Fibroblast of peridontal ligament (primary cell): ENCODE measurements around the gene ADAMTSL4.
"Not testable (repeated sequence)": the region's sequence is repeated elsewhere in the genome, so short reads cannot be mapped to it uniquely, and the experiment has no call there.

Experiments
- DNase-seq: peaks from one replicate; pipeline ENCODE4 v3.0.0-alpha.2; 2010; ENCODE audit errors: extremely low read depth

ADAMTSL4 gene

DNA sequence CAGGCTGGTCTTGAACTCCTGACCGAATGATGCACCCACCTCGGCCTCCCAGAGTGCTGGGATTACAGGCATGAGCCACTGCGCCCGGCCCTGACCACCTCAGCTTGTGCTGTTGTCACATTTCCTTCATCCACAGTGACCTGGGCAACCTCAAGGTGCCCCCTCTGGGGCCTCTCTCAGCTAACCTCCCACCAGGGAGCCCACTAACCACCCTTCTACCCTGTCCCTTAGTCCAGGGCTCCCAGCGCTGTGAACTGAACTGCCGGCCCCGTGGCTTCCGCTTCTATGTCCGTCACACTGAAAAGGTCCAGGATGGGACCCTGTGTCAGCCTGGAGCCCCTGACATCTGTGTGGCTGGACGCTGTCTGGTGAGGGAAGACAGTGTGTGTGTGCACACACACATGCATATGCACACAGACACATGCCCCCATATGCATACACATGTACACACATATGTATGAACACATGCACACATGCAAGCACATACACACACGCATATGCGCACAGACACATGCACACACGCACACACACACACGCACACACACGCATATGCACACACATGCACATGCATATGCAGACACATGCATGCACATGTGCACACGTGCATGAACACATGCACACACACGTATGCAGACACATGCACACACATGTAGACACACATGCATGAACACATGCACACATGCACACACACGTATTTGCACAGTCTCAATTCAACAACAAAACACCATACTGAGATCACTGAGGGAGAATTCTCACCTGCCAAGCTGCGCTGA lies 6.2 kb downstream of the ADAMTSL4 start:
- DNase-seq = no peak

- DNase-seq = no peak
These were observed 7.0 kb downstream of the ADAMTSL4 start for GRCh38 chr1:150555971-150556865.

DNA sequence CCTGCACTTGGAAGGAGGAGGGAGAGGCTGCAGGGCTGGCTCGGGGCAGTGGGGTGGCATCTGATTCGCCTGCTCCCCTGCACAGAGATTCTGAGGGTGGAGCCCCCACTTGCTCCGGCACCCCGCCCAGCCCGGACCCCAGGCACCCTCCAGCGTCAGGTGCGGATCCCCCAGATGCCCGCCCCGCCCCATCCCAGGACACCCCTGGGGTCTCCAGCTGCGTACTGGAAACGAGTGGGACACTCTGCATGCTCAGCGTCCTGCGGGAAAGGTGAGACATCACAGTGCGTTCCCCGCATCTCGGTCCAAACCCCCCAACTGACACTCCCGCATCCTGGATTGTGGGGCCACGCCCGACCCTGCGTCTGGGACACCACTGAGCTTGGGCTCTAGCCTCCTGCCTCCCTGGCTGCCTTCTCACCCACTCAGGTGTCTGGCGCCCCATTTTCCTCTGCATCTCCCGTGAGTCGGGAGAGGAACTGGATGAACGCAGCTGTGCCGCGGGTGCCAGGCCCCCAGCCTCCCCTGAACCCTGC lies 7.9 kb downstream of the ADAMTSL4 start:
- DNase-seq = no peak

DNA sequence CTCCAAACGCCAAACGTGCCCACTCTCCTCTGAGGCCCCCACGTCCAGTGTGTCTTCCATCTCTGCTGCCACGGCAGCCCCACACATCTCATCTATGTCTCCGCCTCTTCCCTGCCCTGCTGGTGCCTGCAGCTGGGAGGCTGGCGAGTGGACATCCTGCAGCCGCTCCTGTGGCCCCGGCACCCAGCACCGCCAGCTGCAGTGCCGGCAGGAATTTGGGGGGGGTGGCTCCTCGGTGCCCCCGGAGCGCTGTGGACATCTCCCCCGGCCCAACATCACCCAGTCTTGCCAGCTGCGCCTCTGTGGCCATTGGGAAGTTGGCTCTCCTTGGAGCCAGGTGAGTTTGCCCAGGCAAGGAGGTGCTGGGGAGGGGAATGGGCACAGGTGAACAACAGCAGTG lies 8.6 kb downstream of the ADAMTSL4 start:
- DNase-seq = no peak

DNA sequence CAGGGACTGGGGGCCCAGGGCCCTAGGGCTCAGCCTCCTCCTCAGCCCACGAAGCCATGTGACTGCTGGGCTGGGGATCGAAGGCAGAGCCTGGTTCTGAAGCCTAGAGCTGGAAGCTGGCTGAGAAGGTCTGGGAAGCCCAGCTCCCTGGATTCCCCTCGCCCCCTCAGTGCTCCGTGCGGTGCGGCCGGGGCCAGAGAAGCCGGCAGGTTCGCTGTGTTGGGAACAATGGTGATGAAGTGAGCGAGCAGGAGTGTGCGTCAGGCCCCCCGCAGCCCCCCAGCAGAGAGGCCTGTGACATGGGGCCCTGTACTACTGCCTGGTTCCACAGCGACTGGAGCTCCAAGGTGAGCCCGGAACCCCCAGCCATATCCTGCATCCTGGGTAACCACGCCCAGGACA lies 9.1 kb downstream of the ADAMTSL4 start:
- no peak for DNase-seq

DNA sequence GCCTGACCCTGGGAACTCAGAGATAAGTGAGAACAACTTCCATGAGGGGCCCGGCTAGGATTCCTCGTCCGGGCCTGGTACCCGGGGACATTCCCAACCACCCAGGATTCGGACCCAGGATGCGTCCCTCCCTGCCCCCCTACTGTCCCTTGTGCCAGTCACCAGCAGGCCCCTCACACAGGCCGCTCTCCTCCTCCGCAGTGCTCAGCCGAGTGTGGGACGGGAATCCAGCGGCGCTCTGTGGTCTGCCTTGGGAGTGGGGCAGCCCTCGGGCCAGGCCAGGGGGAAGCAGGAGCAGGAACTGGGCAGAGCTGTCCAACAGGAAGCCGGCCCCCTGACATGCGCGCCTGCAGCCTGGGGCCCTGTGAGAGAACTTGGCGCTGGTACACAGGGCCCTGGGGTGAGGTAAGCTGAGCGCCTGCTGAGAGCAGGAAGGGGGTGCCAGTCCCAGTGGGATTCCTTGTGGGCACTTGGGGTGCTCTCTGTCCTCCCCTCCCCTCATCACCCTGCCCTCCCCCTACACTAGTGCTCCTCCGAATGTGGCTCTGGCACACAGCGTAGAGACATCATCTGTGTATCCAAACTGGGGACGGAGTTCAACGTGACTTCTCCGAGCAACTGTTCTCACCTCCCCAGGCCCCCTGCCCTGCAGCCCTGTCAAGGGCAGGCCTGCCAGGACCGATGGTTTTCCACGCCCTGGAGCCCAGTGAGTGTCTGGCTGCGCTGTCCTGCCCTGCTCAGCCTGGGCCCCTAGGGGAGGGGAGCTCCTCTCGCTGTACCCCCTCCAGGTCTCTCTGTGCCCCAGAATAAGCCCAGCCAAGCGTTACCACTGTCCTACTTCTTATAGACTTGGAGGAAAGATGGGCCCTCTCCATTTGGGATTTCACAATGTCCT lies 9.8 kb downstream of the ADAMTSL4 start:
- no peak for DNase-seq

DNA sequence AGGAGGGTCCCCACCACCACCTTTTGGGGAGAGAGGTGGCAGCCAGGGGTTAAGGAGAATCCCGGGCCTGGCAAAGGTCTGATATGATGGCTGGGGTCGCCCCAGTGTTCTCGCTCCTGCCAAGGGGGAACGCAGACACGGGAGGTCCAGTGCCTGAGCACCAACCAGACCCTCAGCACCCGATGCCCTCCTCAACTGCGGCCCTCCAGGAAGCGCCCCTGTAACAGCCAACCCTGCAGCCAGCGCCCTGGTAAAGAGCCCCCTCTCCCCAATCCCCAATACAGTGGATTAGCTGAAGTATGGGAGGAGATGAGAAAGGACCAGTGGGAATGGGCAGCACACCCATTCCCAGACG lies 10.4 kb downstream of the ADAMTSL4 start:
- DNase-seq = no peak

GRCh38 chr1:150560011-150560438 lies 10.8 kb downstream of the ADAMTSL4 start:
- no peak for DNase-seq

DNA sequence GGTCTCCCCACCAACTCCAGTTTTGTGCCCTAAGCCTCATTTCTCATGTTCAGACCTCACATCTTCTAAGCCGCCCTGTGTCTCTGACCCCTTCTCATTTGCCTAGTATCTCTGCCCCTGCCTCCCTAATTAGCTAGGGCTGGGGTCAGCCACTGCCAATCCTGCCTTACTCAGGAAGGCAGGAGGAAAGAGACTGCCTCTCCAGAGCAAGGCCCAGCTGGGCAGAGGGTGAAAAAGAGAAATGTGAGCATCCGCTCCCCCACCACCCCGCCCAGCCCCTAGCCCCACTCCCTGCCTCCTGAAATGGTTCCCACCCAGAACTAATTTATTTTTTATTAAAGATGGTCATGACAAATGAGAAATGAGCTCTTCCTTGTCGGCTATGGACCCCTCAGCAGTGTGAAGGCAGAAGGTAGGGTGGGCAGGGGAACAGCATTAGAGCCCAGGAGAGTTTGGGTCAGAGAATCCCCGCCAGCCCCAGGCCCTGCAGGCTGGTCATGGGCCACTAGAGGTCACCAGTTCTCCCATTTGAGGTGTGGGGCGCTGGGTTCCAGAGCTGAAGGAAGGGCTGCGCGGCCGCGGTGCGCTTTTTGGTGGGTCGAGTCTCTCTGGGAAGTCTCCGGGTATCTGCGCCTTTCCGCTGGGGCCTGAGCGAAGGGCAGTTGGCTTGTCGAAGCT lies 11.5 kb downstream of the ADAMTSL4 start:
- peak; percentile 87 for DNase-seq

DNA sequence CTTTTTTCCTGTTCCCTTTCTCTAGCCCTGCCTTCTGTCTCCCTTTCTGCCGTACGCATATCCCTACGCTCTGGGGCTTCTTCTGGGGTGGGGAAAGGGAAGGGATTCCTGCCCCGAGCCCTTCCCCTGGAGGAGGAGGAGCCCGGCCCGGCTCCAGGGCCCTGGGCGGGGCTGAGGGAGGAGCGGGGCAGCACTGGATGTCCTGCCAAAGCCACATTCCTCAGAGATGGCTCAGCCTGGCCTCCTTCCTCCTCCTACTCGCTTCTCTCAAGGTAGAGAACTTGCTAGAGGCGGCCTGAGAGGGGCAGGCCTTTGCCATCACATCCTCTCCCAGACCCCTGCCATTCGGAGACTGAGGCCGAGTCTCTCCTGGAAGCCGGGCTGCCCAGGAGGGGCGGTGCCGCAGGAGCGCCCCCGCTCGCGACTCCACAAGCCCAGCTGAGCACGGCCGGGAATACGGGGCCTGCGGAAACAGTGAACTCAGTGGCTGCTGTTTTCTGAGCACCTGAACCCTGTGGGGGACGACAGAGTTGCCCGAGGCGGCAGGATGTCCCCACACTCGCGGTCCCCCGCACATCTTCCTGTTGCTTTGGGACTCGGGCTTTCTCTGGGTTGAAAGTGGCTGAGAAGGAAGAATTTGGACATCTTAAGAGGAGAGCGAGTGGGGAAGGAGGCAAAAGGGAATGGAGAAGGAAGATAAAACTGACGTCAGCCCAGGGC lies 12.2 kb downstream of the ADAMTSL4 start:
- peak; percentile 99 for DNase-seq

GRCh38 chr1:150561974-150562445 lies 12.8 kb downstream of the ADAMTSL4 start:
- peak; percentile 93 for DNase-seq

GRCh38 chr1:150562446-150563339 lies 13.5 kb downstream of the ADAMTSL4 start:
- DNase-seq = no peak

- no peak for DNase-seq
These were observed 14.3 kb downstream of the ADAMTSL4 start for GRCh38 chr1:150563340-150564038.

DNA sequence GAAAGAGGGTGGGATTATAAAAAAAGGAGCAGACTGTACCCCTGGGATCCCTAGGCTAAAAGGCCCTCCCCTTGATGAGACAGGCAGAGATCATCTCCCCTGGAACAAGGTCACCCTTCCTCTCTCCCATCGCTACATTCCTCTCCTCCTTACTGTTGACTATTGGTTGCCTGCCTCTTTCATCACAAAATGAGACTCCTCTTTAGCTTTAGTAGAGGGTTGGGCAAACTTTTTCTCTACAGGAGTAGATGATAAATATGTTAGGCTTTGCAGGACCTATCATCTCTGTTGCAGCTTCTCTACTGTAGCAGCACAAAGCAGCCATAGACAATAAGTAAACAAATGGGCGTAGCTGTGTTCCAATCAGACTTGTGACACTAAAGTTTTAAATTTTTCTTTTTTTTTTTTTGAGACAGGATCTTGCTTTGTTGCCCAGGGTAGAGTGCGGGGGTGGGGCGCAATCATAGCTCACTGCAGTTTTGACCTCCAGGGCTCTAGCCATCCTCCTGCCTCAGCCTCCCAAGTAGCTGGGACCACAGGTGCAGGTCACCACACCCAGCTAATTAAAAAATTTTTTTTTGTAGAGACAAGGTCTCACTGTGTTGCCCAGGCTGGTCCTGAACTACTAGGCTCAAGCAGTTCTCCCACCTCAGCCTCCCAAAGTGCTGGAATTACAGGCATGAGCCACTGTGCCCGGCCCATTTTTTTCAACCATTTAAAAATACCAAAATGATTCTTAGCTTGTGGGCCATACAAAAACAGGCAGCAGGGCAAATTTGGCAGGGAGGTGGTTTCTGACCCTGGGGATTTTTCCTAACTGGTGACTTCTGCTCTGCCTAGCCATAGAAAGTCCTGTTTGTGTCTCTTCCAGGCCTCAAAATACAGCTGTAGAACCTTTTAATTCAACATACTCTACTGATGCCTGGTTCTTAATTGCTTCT lies 15.1 kb downstream of the ADAMTSL4 start:
- DNase-seq = peak; percentile 59

DNA sequence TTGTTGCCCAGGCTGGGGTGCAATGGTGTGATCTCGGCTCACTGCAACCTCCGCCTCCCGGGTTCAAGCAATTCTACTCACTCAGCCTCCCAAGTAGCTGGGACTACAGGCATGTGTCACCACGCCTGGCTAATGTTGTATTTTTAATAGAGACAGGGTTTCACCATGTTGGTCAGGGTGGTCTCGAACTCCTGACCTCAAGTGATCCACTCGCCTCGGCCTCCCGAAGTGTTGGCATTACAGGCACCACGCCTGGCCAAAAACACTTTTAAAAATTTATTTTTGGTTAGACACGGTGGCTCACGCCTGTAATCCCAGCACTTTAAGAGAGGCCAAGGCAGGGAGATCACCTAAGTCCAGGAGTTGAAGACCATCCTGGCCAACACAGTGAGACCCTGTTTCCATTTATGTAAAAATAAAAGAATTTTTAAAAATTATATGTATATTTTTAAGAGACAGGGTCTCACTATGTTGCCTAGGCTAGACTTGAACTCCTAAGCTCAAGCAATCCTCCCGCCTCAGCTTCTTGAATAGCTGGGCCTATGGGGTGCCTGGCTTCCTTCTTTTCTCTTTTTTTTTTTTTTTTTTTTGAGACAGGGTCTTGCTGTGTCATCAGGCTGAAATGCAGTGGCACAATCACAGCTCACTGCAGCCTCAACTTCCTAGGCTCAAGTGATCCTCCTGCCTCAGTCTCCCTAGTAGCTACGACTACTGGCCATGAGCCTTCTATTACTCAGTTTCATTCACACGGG lies 16.2 kb downstream of the ADAMTSL4 start:
- not testable (repeated sequence) for DNase-seq

- no peak for DNase-seq
These were observed 17.6 kb downstream of the ADAMTSL4 start for GRCh38 chr1:150566589-150567340.
